Fibroblast of gingiva (primary cell): ENCODE measurements around the gene COX10.
"Not testable (repeated sequence)": the region's sequence is repeated elsewhere in the genome, so short reads cannot be mapped to it uniquely, and the experiment has no call there.

Experiments used
- DNase-seq: peaks from one replicate; pipeline ENCODE4 v3.0.0-alpha.2; 2011; ENCODE audit warnings: low read depth

The COX10 gene

DNA sequence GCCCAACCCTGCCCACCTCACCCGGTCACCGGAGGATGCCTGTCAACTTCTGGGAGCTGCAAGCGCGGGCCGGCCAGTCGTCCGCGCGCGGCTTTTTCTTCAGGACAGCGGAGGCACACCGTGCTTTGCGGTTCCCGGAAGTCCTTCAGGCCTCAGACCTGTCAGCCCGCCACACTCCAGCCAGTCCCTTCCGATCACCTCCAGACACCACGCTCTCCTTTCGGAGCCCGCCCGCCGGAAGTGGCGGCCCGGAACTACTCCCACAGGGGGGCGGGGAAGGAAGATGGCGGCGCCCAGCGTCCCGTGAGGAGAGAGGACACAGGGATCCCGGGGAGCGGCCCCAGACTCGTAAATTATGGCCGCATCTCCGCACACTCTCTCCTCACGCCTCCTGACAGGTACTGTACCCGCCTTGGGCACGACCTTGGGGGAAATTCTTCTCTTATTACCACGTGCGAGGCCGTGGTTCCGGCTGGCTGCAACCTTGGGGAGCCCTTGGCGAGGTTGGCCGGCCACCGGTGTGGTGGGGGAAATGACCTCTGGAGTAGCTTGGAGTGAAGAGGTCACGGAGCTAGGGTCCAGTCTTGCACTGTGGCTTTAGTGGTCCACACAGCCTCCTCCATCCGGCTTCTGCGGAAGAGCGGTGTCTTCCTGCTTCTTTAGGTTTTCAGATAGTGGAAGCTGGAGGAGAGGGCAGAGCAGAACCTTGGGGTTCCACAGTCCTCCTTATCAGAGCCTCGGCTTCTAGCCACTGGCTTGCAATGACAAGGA is at the start of gene COX10:
Gene COX10 (plus strand): TSS at position 254 of the 771 bp plus-strand sequence. CDS start 102 bp downstream, at position 356.
- DNase-seq = peak; percentile 70

GRCh38 chr17:14021651-14022294 is 47.5 kb upstream of the COX10 start:
- DNase-seq = not testable (repeated sequence)

DNA sequence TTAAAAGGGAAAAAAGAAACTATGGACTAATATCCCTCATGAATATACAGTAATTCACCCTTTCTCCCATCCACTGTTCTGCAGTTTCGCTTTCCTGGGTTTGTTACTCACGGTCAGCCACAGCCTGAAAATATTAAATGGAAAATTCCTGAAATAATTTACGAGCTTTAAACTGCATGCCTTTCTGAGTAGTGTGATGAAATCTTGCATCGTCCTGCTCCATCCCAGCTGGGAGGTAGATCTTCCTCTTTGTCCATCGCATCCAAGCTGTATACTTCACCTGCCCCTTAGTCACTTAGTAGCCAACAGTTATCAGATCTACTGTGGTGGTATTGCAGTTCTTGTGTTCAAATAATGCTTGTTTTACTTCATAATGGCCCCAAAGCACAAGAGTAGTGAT is 39.5 kb upstream of the COX10 start:
- DNase-seq = not testable (repeated sequence)

- no peak for DNase-seq
Measured at GRCh38 chr17:14032234-14032633, 37.1 kb upstream of the COX10 start.

GRCh38 chr17:14033166-14033565 is 36.1 kb upstream of the COX10 start:
- DNase-seq = no peak

DNA sequence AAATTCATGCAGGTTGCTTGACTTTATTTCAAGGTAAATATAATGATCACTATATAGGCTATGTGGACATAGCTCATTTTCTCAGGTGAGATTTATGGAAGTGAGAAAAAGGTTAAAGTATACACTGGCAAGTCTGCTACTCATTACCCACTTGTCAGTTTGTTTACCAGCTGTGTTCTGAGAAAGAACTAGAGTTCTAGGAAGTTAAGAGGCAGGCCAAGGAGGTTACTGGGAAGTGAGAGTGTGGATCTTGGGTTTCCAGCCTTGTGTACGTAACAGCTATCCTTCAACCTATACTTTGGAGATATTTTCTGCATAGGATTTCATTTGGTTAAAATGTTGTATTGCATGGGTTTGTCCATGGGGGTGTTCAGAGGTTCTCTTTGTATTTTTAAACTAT is 31.9 kb upstream of the COX10 start:
- no peak for DNase-seq

- DNase-seq = peak; percentile 74
Measured at GRCh38 chr17:14038206-14038605, 31.1 kb upstream of the COX10 start.

- no peak for DNase-seq
Measured at GRCh38 chr17:14042411-14042810, 26.9 kb upstream of the COX10 start.

DNA sequence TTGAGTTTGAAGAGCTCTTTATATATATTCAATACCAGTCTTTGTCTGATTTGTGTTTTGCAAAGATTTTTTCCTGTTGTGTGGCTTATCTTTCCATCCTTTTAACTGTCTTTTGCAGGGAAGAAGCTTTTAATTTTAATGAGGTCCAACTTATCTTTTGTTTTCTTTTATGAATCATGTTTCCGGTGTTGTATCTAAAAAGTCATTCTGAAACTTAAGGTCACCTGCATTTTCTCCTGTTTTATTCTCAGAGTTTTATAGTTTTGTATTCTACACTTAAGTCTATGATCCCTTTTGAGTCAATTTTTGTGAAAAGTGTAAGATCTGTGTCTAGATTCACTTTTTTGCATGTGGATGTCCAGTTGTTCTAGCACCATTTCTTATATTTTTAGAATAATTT is 24.6 kb upstream of the COX10 start:
- DNase-seq = no peak

GRCh38 chr17:14046978-14047377 is 22.3 kb upstream of the COX10 start:
- no peak for DNase-seq

DNA sequence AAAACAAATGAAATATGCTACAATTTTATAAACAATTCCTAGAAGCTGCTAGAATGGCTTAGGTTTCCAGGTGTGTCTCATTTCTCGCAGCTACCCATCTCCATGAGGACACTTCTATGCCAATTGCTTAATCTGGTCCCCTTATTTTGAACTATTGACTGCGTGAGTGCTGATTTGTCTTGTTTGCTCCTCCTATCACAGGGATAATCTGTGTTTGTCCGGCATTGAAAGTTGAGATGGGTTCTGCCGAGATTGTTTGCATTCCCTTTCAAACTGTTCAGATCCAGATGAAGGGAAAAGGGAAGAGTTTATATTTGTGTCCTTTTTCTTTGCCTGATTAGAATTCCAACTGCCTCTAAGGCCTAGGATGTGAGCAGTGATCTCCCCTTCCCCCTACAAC is 21.7 kb upstream of the COX10 start:
- DNase-seq = no peak

DNA sequence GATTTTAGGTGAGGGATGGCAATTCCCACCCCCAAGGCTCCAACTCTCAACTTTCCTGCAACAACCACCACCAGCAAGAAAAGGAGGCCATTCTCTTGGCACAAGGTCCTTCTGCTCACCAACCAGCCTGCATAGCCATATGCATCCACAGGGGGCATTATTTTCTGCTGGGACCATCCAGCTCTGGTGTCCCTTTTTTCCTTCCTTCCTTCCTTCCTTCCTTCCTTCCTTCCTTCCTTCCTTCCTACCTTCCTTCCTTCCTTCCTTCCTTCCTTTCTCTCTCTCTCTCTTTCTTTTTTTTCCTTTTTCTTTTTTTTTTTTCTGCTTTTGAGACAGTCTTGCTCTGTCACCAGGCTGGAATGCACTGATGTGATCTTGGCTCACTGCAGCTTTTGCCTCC is 21.1 kb upstream of the COX10 start:
- DNase-seq = no peak

DNA sequence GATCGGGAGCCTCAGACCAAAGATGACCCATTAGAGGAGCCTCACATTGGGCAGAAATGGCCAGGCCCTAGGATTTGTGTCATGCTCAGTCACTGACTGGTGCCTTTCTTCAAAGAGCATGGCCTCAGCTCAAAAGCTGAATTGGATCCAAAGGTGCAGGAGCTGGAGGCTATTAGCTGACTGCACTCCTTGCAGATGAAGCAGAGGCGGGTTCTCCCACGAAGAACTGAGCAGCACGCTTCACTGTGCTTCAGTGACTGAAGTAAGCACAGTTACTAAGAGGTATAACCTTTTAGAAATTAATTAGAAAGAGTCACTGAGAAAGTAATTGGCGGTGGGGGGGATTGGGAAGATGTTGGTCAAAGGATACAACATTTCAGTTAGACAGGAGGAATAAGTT is 18.7 kb upstream of the COX10 start:
- no peak for DNase-seq

GRCh38 chr17:14051692-14052091 is 17.6 kb upstream of the COX10 start:
- no peak for DNase-seq

- peak; percentile 33 for DNase-seq
Measured at GRCh38 chr17:14052886-14053615, 16.3 kb upstream of the COX10 start.

GRCh38 chr17:14057591-14057990 is 11.7 kb upstream of the COX10 start:
- no peak for DNase-seq

DNA sequence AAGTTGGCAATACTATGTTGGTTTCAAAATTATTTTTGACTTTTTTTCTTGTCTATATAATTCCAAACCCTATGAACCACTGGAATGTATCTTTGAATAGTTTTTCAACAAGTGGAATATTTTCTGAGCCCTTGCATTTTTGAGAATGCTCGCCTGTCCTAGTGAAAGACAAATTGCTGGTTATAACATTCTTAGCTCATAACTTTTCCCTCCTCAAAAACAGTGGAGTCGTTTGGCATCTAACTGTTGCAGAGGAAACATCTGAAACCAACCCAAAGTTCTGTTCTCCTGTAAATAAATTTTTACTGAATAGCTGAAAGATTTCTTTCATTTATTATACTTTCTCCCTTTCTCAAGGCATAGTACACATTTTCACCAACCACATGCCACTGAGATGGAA is 11.3 kb upstream of the COX10 start:
- DNase-seq = peak; percentile 3

- DNase-seq = no peak
Measured at GRCh38 chr17:14060706-14061105, 8.6 kb upstream of the COX10 start.

GRCh38 chr17:14061666-14062560 is 7.4 kb upstream of the COX10 start:
- peak; percentile 91 for DNase-seq

DNA sequence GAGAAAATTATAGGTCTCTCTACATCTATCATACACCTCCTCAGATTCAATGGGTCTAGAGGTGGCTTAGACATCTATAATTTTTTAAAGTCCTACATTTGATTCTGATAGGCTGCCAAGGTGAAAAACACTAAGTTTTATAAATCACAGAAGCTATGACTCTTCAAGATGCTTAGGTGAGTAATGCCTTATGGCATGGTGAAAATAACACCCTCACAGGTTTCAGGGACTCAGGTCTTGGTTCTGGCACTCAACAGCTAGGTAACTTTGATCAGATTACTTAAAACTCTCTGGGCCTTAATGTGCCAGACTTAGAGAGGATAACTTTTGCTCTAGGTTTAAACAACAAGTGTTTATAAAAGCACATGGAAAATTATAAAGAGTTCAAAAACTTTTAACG is 2.0 kb upstream of the COX10 start:
- no peak for DNase-seq

GRCh38 chr17:14068542-14069250 is 608 bp upstream of the COX10 start:
- no peak for DNase-seq
